PFSK-1 (cell line): ENCODE data around the gene OPN1SW.

Experiments used
- FOXP2 ChIP-seq: optimal IDR thresholded peaks from 2 replicates; pipeline ENCODE3; 2011; ENCODE audit warnings: borderline replicate concordance, control low read depth, inconsistent platforms; ENCODE audit not compliant: insufficient read depth; ENCODE audit errors: extremely low read length, extremely low read depth
- POLR2AphosphoS5 ChIP-seq: IDR thresholded peaks from 2 replicates; pipeline ENCODE4 v1.6.1; 2012; ENCODE audit warnings: low read depth, mild to moderate bottlenecking, control low read depth, low read length, moderate library complexity
- REST ChIP-seq, 2 experiments: IDR thresholded peaks; 2 replicates each; pipeline versions ENCODE4 v1.6.1 to v1.8.0; 2011 to 2012; ENCODE audit warnings: low read depth in 2 of 2, low read length in 2 of 2, control low read depth in 1 of 2, inconsistent platforms in 1 of 2, mild to moderate bottlenecking in 1 of 2, moderate library complexity in 1 of 2; ENCODE audit not compliant: insufficient read depth in 1 of 2
- SIN3A ChIP-seq: IDR thresholded peaks from 2 replicates; pipeline ENCODE4 v1.6.1; 2012; ENCODE audit warnings: mild to moderate bottlenecking, low read length, moderate library complexity, borderline replicate concordance; ENCODE audit not compliant: insufficient read depth
- TAF1 ChIP-seq: IDR thresholded peaks from 2 replicates; pipeline ENCODE4 v1.6.1; 2012; ENCODE audit warnings: low read length, control low read depth, borderline replicate concordance; ENCODE audit not compliant: insufficient read depth

Gene OPN1SW

GRCh38 chr7:128732521-128733277, 42.9 kb downstream of the OPN1SW start:
- no peak for TF ChIP-seq POLR2AphosphoS5
- no peak for TF ChIP-seq SIN3A
- no peak for TF ChIP-seq FOXP2
- no peak for TF ChIP-seq TAF1

- TF ChIP-seq FOXP2, result no peak
- no peak for TF ChIP-seq SIN3A
- TF ChIP-seq TAF1, result no peak
- no peak for TF ChIP-seq REST (IDR thresholded peaks at IDR 0.05; ENCODE audit: insufficient read depth in 1 of 2, low read depth in 2 of 2, low read length in 2 of 2)
- no peak for TF ChIP-seq POLR2AphosphoS5
Observed at GRCh38 chr7:128731184-128731583, 44.4 kb downstream of the OPN1SW start.

GRCh38 chr7:128729494-128729893, 46.1 kb downstream of the OPN1SW start:
- TF ChIP-seq POLR2AphosphoS5, result no peak
- TF ChIP-seq SIN3A, result no peak
- TF ChIP-seq TAF1, result no peak
- no peak for TF ChIP-seq REST (IDR thresholded peaks at IDR 0.05; ENCODE audit: insufficient read depth in 1 of 2, low read depth in 2 of 2, low read length in 2 of 2)
- TF ChIP-seq FOXP2, result no peak

- TF ChIP-seq TAF1, result no peak
- no peak for TF ChIP-seq SIN3A
- no peak for TF ChIP-seq POLR2AphosphoS5
- TF ChIP-seq REST (IDR thresholded peaks at IDR 0.05; ENCODE audit: insufficient read depth in 1 of 2, low read depth in 2 of 2, low read length in 2 of 2), result no peak
- TF ChIP-seq FOXP2, result no peak
Observed at GRCh38 chr7:128728598-128728997, 47.0 kb downstream of the OPN1SW start.

- TF ChIP-seq POLR2AphosphoS5 (no peak), TAF1 (no peak), REST (IDR thresholded peaks at IDR 0.05; ENCODE audit: insufficient read depth in 1 of 2, low read depth in 2 of 2, low read length in 2 of 2) (no peak), FOXP2 (no peak), SIN3A (no peak)
Observed at GRCh38 chr7:128727239-128727638, 48.4 kb downstream of the OPN1SW start.

GRCh38 chr7:128726737-128727072, 48.9 kb downstream of the OPN1SW start:
- TF ChIP-seq FOXP2, result no peak
- no peak for TF ChIP-seq TAF1
- TF ChIP-seq REST (IDR thresholded peaks at IDR 0.05; ENCODE audit: insufficient read depth in 1 of 2, low read depth in 2 of 2, low read length in 2 of 2), result no peak
- no peak for TF ChIP-seq SIN3A
- TF ChIP-seq POLR2AphosphoS5, result no peak
